ENCODE data around the gene HES1. TPM values are rescaled to one million over a fixed set of nuclear protein-coding genes. Genes with fewer than 3 reads are reported as not detected.

HES1 gene
- polyA plus RNA-seq, 10 donors, result 17.2 to 37.7 (median 27.2) TPM

- DNase-seq, result no peak
Observed at GRCh38 chr3:194187233-194187944, 51.4 kb downstream of the HES1 start.

Other genes with a start within 250 kb of the HES1 start
- gene CPN2, start 215.2 kb downstream of the HES1 start, polyA plus RNA-seq (ENCODE audit: insufficient read length in 10 of 10), result under 1 TPM in 5 of 10 donors, not detected in 5; 0.07 to 0.16 (median 0.09) TPM
- gene LRRC15, start 233.6 kb downstream of the HES1 start, polyA plus RNA-seq (ENCODE audit: insufficient read length in 10 of 10), result 1 to 10 TPM in 5 of 10 donors, under 1 TPM in 5; 0.03 to 1.7 (median 0.75) TPM

Data from muscle of back (tissue), 11 donors.